ENCODE measurements around the gene GTPBP8.

The GTPBP8 gene

DNA sequence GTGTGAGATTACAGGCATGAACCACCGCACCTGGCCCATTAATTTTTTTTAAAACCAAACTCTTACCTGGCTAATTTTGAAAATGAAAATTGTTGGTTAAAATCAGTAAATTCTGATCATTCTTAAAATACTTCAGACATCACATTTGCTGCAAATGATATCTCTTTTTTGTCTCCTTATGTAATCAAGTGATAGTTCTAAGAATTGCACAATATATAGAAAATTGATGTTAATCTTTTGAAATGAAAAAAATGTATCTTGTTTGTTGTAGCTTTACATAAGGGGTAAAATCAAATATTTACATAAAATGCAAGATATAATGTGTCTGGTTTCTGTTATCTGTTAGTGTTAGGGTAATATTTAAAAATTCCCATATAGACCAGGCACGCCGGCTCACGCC is 5.0 kb downstream of the GTPBP8 start:
- TF ChIP-seq, protein P1, sequence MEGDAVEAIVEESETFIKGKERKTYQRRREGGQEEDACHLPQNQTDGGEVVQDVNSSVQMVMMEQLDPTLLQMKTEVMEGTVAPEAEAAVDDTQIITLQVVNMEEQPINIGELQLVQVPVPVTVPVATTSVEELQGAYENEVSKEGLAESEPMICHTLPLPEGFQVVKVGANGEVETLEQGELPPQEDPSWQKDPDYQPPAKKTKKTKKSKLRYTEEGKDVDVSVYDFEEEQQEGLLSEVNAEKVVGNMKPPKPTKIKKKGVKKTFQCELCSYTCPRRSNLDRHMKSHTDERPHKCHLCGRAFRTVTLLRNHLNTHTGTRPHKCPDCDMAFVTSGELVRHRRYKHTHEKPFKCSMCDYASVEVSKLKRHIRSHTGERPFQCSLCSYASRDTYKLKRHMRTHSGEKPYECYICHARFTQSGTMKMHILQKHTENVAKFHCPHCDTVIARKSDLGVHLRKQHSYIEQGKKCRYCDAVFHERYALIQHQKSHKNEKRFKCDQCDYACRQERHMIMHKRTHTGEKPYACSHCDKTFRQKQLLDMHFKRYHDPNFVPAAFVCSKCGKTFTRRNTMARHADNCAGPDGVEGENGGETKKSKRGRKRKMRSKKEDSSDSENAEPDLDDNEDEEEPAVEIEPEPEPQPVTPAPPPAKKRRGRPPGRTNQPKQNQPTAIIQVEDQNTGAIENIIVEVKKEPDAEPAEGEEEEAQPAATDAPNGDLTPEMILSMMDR (conservative IDR thresholded peaks at IDR 0.05; ENCODE audit: low read length) = no peak
- no peak for DNase-seq (ENCODE audit: low read depth)
- H3K4me3 ChIP-seq (ENCODE audit: low read length) = no peak overlapping the region

DNA sequence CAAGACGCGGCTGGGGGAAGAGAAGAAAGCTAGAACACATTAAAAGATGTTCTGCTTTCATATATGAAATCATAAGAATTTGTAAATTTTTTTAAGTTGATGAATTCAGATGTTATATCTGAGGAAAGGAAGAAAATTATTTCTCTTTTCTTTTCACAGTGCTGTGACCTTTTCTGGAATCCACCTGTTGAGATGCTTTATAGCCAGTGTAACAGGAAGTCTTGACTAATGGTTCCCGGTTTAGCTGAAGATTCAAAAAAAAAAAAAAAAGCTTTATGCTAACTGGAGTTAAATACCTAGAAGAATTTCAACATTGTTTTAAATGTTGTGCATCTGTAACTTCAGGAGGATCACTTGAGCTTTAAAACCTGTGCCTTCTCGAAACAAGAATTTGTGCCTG is 9.9 kb downstream of the GTPBP8 start:
- TF ChIP-seq, protein P1 (conservative IDR thresholded peaks at IDR 0.05; ENCODE audit: low read length) = no peak
- no peak overlapping the region for H3K4me3 ChIP-seq (ENCODE audit: low read length)
- no peak for DNase-seq (ENCODE audit: low read depth)

DNA sequence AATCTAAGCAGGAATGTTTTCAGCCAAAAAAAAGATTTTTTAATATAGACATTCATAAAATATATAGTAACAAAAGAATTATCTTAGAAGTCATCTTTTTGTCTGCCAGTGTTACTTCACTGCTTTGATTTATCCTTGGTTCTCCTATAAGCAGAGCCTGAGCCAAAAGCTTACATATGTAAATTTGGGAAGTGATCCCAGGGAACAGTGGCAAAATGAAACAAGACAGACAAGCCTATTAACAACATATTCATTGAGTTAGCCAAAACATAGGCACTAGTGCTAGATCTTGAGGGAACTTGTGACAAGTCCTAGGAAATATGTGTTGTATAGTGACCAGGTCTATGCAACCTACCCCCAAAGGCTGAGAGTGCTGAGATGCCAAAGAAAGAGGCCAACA is 11.3 kb downstream of the GTPBP8 start:
- TF ChIP-seq, protein P1 (conservative IDR thresholded peaks at IDR 0.05; ENCODE audit: low read length) = no peak
- no peak overlapping the region for H3K4me3 ChIP-seq (ENCODE audit: low read length)
- no peak for DNase-seq (ENCODE audit: low read depth)

DNA sequence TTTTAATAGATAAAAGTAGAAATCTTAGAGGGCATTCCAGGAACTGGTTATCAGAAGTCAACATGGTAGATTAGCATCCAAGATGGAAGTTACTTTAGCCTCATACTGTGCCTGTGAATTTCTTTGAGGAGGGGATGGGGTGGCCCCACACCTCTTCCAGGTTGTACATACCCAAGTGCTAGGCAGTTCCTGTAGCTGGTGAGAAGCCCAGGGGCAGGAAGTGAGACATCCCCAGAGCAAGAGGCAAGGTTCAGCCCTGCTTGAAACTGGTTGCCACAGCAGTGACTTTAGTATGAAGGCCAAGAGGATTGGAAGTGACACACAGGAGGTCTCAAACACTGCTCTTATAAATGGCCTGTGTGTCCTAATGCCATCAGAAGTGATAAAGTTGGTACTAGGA is 11.9 kb downstream of the GTPBP8 start:
- TF ChIP-seq, protein P1 (conservative IDR thresholded peaks at IDR 0.05; ENCODE audit: low read length) = no peak
- DNase-seq (ENCODE audit: low read depth) = no peak
- H3K4me3 ChIP-seq (ENCODE audit: low read length) = no peak overlapping the region

DNA sequence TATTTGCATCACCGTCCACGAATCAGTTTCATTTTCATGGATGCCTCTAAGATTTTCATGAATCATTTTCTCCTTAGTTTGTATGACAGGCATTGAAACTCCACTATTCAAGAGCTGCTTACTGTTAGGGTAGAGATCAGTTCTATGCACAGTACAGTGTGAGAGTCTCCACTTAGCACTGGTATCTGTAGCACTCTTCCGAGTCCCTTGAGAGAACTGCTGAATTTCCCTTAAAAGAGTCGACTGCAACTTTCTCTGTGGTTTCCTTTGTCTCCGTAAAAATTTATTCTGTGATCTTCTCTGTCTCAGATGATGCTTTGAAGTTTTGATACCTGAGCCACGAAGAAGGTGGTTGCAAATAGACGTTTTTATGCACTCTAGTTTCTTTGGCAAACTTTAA is 14.8 kb downstream of the GTPBP8 start:
- TF ChIP-seq, protein P1 (conservative IDR thresholded peaks at IDR 0.05; ENCODE audit: low read length) = no peak

DNA sequence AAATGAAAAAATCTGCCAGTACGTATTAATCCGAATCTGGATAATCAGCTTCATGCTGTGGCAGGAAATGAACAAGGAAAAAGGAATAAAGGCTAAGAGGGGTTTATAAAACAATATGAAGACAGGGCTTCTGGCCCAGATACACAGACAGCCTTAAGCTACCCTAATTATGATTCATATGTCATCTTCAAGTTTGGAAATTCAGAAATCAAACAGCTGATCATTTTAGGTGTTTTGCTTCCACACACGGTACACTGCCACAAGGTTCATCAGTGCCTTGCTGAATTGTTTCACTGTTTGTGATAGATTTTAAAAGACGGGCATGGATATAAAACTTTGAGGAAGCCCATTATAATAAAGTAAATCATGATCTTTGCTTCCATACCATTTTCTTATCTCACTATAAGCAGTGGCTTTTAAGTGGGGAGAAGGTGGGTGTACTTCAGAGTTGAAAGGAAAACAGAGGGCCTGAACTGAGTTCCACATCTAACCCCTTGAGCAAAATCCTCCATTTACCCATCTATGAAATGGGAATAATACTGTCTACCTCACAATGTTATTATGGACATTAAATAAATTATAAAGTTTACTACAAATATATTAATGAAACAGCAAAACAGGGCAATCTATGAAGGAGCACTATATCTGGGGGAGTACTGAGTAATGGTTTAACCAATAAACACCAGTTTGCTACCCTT is 15.7 kb downstream of the GTPBP8 start:
- TF ChIP-seq, protein P1 (conservative IDR thresholded peaks at IDR 0.05; ENCODE audit: low read length) = no peak
- DNase-seq (ENCODE audit: low read depth) = no peak
- H3K4me3 ChIP-seq (ENCODE audit: low read length) = no peak overlapping the region

More for the DNA sequence above, 14.8 kb downstream of the GTPBP8 start:
- H3K4me3 ChIP-seq (ENCODE audit: low read length) = no peak overlapping the region
- DNase-seq (ENCODE audit: low read depth) = no peak

DNA sequence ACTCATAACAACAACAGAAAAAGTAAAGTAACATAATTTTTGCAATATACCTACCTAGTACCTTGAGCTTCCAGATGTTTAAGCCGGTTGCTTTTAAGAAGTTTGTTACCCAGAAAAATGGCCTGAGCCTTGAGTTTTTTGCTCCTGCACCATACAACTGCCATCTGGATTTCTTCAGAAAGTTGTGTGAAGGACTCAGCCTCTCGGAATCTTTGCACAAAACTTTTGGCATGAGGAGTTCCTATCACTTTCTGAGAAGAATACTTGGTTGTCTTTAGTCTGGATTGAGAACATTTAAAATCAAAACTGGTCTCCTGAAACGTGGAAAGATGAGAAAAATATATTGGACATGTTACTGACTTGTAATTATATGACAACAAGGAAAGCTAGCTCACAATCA is 17.3 kb downstream of the GTPBP8 start:
- TF ChIP-seq, protein P1 (conservative IDR thresholded peaks at IDR 0.05; ENCODE audit: low read length) = no peak
- DNase-seq (ENCODE audit: low read depth) = peak; percentile 48

More for the DNA sequence above, 17.3 kb downstream of the GTPBP8 start:
- no peak overlapping the region for H3K4me3 ChIP-seq (ENCODE audit: low read length)

Data from AG10803 (cell line).